NCI-H1417 (cell line): ENCODE data around the gene CNTN5.

Source experiments
- DNase-seq, 3 experiments: peaks; one replicate each; lab custom pipeline; 2025; lab: John Stamatoyannopoulos, UW

The CNTN5 gene

GRCh38 chr11:100080381-100080780, 1059.6 kb downstream of the CNTN5 start:
- DNase-seq: no peak

GRCh38 chr11:100080821-100081220, 1060.1 kb downstream of the CNTN5 start:
- no peak for DNase-seq

GRCh38 chr11:100093698-100094097, 1072.9 kb downstream of the CNTN5 start:
- no peak for DNase-seq

- no peak for DNase-seq
Observed at GRCh38 chr11:100094121-100094865, 1073.5 kb downstream of the CNTN5 start.

- DNase-seq: no peak
Observed at GRCh38 chr11:100095809-100096208, 1075.1 kb downstream of the CNTN5 start.

- DNase-seq: no peak
Observed at GRCh38 chr11:100098560-100098959, 1077.8 kb downstream of the CNTN5 start.

- DNase-seq: no peak
Observed at GRCh38 chr11:100105255-100105981, 1084.7 kb downstream of the CNTN5 start.

GRCh38 chr11:100105982-100106358, 1085.2 kb downstream of the CNTN5 start:
- peak in 1 of 3 experiments; percentile 39 for DNase-seq

GRCh38 chr11:100119176-100119575, 1098.4 kb downstream of the CNTN5 start:
- peak in 1 of 3 experiments; percentile 22 for DNase-seq

GRCh38 chr11:100133114-100133513, 1112.4 kb downstream of the CNTN5 start:
- DNase-seq: no peak

- DNase-seq: no peak
Observed at GRCh38 chr11:100141201-100141600, 1120.5 kb downstream of the CNTN5 start.

GRCh38 chr11:100151944-100152343, 1131.2 kb downstream of the CNTN5 start:
- peak in 1 of 3 experiments; percentile 18 for DNase-seq

GRCh38 chr11:100152766-100153165, 1132.0 kb downstream of the CNTN5 start:
- DNase-seq: peak in 1 of 3 experiments; percentile 28

- DNase-seq: no peak
Observed at GRCh38 chr11:100163471-100163870, 1142.7 kb downstream of the CNTN5 start.

GRCh38 chr11:100174881-100175280, 1154.1 kb downstream of the CNTN5 start:
- no peak for DNase-seq

- no peak for DNase-seq
Observed at GRCh38 chr11:100176456-100176855, 1155.7 kb downstream of the CNTN5 start.

GRCh38 chr11:100177651-100178050, 1156.9 kb downstream of the CNTN5 start:
- no peak for DNase-seq

GRCh38 chr11:100182350-100182749, 1161.6 kb downstream of the CNTN5 start:
- DNase-seq: no peak

GRCh38 chr11:100182927-100183326, 1162.2 kb downstream of the CNTN5 start:
- DNase-seq: no peak

- DNase-seq: no peak
Observed at GRCh38 chr11:100185588-100185987, 1164.8 kb downstream of the CNTN5 start.

- no peak for DNase-seq
Observed at GRCh38 chr11:100188137-100188783, 1167.5 kb downstream of the CNTN5 start.

- peak in 2 of 3 experiments; percentile 5 to 23 for DNase-seq
Observed at GRCh38 chr11:100190395-100190794, 1169.6 kb downstream of the CNTN5 start.

GRCh38 chr11:100192181-100192580, 1171.4 kb downstream of the CNTN5 start:
- no peak for DNase-seq
